Uterus (tissue), 4 donors: Measurements from ENCODE around the gene DNAJC30. TPM values are rescaled to one million over a fixed set of nuclear protein-coding genes. Genes with fewer than 3 reads are reported as not detected.

Source experiments
- DNase-seq, 2 donors: peaks; one replicate each; pipeline ENCODE4 v3.0.0-alpha.2; 2019 to 2020
- H3K27ac ChIP-seq, 2 donors: fragments of 200-600 bp; sonication (generic); 1 replicate in 1 of 2; 2 replicates in 1 of 2; pipeline ENCODE4 v1.5.1; 2016 to 2018
- H3K27me3 ChIP-seq, 2 donors: fragments of 200-600 bp; sonication (generic); one replicate each; pipeline ENCODE4 v1.5.1; 2018 to 2019; ENCODE audit warnings: control low read depth in 1 of 2
- H3K36me3 ChIP-seq, 2 donors: fragments of 200-600 bp; sonication (generic); one replicate each; pipeline ENCODE4 v1.5.1; 2019; ENCODE audit warnings: control low read depth in 1 of 2
- H3K4me1 ChIP-seq, 2 donors: fragments of 200-600 bp; sonication (generic); one replicate each; pipeline ENCODE4 v1.5.1; 2018 to 2019; ENCODE audit warnings: control low read depth in 1 of 2
- H3K4me3 ChIP-seq, 2 donors: fragments of 200-600 bp; sonication (generic); 1 replicate in 1 of 2; 2 replicates in 1 of 2; pipeline ENCODE4 v1.5.1; 2018 to 2019; ENCODE audit warnings: mild to moderate bottlenecking in 1 of 2
- H3K9me3 ChIP-seq, 2 donors: fragments of 200-600 bp; sonication (generic); one replicate each; pipeline ENCODE4 v1.5.1; 2019; ENCODE audit warnings: control low read depth in 1 of 2
- POLR2A ChIP-seq, 2 donors: fragments of 450-650 bp; IDR thresholded peaks; one replicate each; pipeline ENCODE4 v1.6.1; 2016; ENCODE audit warnings: antibody characterized with exemption in 2 of 2, mild to moderate bottlenecking in 1 of 2, moderate library complexity in 1 of 2
- intact Hi-C: fragments of 100-400 bp; cut with DNase I; formaldehyde crosslinking; loops from one replicate; pipeline ENCODE4 v1.15.1; 2023; ENCODE audit warnings: low total_unique reads
- total RNA-seq, 4 donors: library from RNA; depleted of rRNA in 3 of 4; stranded (reverse); fragments of >200 nt in 3 of 4; gene quantifications; one replicate each; pipeline versions ENCODE4 v1.1.0 to v1.2.4, GENCODE V29; 2014 to 2023
- TF ChIP-seq, protein P1 (sequence below), 4 experiments: fragments of 200-600 bp in 2 of 4; fragments of 450-650 bp in 2 of 4; sonication (generic) in 2 of 4; IDR thresholded peaks; one replicate each; pipeline ENCODE4 v1.5.1; 2016 to 2019; ENCODE audit warnings: antibody characterized with exemption in 4 of 4, mild to moderate bottlenecking in 2 of 4, moderate library complexity in 1 of 4
- donor health status: DM: yes; HTN: yes; CAD: no.

DNAJC30 gene
- total RNA-seq, 4 donors from 2014 or later: 0.29 to 14.1 (median 3.3) TPM

DNA sequence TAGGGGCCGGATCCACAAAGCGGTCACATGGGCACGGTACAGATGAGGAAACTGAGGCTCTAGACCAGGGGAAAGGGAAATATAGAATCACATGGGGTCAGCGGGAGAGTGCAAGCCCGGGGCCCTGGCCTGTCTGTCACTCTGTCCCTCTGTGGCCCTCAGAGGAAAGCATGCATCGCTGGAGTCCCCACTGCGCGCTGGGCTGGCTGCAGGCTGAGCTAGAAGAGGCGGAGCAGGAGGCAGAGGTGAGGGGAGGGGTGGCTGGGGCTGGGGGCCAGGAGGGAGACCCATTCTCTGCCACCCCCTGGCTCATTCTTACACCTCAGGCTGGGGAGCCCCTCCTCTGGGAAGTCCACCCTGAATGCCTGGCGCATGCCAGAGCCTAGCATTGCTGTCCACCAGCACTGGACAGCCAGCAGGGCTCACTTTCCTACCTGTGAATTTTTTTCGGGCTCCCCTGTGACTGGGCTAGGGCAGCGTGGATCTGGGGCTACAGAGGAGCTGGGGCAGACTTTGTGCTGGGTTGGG lies 13.3 kb downstream of the DNAJC30 start:
- Histone ChIP-seq H3K27ac (no peak overlapping the region), H3K27me3 (no peaks in the 10 kb centered on the region), H3K4me3 (no peak overlapping the region), H3K36me3 (no peaks in the 10 kb centered on the region), H3K4me1 (peaks cover 0 to 7% of the 10 kb centered on the region in 2 donors), H3K9me3 (no peaks in the 10 kb centered on the region)
- TF ChIP-seq POLR2A (IDR thresholded peaks at IDR 0.05): no peak
- TF ChIP-seq, protein P1, sequence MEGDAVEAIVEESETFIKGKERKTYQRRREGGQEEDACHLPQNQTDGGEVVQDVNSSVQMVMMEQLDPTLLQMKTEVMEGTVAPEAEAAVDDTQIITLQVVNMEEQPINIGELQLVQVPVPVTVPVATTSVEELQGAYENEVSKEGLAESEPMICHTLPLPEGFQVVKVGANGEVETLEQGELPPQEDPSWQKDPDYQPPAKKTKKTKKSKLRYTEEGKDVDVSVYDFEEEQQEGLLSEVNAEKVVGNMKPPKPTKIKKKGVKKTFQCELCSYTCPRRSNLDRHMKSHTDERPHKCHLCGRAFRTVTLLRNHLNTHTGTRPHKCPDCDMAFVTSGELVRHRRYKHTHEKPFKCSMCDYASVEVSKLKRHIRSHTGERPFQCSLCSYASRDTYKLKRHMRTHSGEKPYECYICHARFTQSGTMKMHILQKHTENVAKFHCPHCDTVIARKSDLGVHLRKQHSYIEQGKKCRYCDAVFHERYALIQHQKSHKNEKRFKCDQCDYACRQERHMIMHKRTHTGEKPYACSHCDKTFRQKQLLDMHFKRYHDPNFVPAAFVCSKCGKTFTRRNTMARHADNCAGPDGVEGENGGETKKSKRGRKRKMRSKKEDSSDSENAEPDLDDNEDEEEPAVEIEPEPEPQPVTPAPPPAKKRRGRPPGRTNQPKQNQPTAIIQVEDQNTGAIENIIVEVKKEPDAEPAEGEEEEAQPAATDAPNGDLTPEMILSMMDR (IDR thresholded peaks at IDR 0.05): no peak
- DNase-seq: no peak
- intact Hi-C loops: no loop called here

DNA sequence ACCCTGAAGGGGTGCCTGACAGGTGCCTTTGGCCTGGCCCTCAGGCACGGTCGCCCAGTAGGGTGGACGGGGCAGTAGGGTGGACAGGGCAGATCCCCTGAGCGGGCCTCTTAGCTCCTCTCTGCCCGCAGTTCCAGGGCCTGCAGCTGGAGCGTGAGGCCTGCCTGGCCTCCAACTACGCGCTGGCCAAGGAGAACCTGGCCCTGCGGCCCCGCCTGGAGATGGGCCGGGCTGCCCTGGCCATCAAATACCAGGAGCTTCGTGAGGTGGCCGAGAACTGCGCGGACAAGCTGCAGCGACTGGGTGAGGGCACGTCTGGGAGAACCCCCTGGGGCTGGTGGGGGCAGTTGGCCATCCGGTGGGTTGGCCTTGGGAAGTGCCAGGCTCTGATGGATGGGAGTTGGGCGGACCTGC lies 14.0 kb downstream of the DNAJC30 start:
- Histone ChIP-seq H3K36me3 (no peaks in the 10 kb centered on the region), H3K4me3 (no peak overlapping the region), H3K4me1 (peaks cover 0 to 7% of the 10 kb centered on the region in 2 donors), H3K9me3 (no peaks in the 10 kb centered on the region), H3K27me3 (no peaks in the 10 kb centered on the region), H3K27ac (no peak overlapping the region)
- intact Hi-C loops: no loop called here
- DNase-seq: no peak
- TF ChIP-seq POLR2A (IDR thresholded peaks at IDR 0.05): no peak
- TF ChIP-seq, protein P1 (IDR thresholded peaks at IDR 0.05): no peak

DNA sequence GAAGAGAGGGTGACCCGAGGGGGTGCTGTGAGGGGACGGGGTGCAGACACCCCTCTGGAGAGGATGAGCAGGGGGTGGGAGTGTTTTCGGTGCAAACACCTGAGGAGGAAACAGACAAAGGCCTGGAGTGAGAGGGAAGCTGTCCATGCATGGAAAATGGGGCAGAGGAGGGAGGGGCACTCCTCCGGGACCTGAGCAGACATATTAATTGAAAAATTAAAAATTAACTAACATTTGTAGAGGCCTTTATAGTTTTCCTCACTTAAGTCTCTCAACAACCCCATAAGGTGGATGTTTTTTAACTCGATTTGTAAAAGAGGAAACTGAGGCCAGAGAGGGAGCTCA lies 14.4 kb downstream of the DNAJC30 start:
- no peak for DNase-seq
- no peaks in the 10 kb centered on the region for H3K27me3 ChIP-seq
- intact Hi-C loops: no loop called here
- TF ChIP-seq POLR2A (IDR thresholded peaks at IDR 0.05): no peak
- TF ChIP-seq, protein P1 (IDR thresholded peaks at IDR 0.05): no peak
- peak overlapping the region; percentile 32 to 59 for H3K4me3 ChIP-seq
- H3K27ac ChIP-seq: no peak overlapping the region
- H3K4me1 ChIP-seq: peaks cover 0 to 7% of the 10 kb centered on the region in 2 donors
- H3K36me3 ChIP-seq: no peaks in the 10 kb centered on the region
- H3K9me3 ChIP-seq: no peaks in the 10 kb centered on the region

DNA sequence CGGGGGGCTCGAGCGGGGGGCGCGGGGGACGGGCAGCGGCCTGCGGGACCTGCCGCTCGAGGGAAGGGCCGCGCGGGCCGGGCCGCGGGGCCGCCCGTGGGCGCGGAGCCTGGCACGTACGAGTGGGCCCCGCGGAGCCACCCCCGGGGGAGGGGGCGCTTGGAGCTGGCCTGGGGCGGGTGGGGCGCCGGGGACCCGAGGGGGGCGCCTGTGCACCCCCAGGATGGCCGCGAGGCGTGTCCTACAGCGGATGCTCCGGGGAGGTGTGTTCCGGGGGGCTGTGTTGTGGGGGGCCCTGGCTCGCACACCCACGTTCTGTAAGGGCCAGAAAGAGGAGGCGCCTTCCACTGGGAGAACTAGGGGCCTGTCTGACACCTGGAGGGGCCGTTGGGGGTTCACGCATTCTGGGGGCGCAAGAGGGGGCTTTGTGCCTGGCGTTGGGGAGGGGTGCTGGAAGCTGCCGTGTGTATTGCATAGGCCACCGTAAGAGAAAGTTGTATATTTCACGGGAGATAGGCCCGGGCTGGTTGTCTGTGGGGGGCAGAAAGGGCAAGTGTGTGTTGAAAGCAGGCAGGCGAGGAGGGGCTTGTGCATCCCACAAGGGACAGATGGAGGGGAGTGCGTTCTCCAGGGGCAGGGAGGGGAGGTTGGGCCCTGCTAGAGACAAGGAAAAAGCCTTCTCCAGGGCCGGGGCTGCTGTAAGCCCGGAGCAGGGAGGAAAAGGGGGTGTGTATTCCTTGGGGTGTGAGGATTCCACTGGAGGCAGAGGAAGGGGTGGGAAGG lies 15.0 kb downstream of the DNAJC30 start:
- no peak for TF ChIP-seq POLR2A (IDR thresholded peaks at IDR 0.05)
- TF ChIP-seq, protein P1 (IDR thresholded peaks at IDR 0.05): no peak
- peak in 1 of 2 donors; percentile 27 for DNase-seq
- Histone ChIP-seq H3K4me3 (peak overlapping the region; percentile 32 to 59), H3K36me3 (no peaks in the 10 kb centered on the region), H3K9me3 (no peaks in the 10 kb centered on the region), H3K27ac (peak overlapping the region in 1 of 2 donors; percentile 32), H3K27me3 (no peaks in the 10 kb centered on the region), H3K4me1 (peaks cover 0 to 7% of the 10 kb centered on the region in 2 donors)
- intact Hi-C loops: no loop called here

DNA sequence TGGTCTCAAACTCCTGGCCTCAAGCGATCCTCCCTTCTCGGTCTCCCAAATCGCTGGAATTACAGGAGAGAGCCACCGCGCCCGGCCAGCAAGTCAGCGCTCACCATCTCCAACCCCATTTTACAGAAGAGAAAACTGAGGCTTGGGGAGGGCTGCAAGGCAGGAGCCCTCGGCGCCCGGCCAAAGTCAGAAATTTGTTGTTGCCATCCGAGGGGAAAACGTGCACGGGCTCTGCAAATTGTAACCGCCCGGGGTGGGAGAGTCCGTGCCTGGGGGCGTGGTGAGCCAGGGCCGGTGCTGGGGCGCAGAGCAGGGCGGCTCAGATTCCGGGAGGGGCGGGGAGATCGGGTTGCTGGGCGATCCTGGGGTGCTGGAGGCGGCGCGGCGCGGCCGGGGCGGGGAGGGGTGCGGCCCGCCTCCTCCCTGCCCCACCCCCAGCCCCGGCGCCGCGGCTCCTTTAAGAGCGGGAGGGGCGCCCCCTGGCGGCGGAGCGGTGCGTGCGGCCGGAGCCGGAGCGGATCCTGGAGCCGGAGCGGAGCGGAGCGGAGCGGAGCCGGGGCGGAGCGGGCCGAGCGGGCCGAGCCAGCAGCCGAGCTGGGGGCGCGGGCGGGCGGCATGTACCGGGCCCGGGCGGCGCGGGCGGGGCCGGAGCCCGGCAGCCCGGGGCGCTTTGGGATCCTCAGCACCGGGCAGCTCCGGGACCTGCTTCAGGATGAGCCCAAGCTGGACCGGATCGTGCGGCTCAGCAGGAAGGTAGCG lies 15.7 kb downstream of the DNAJC30 start, which contains the start of gene VPS37D:
Gene VPS37D (plus strand): TSS at position 488 of the 759 bp plus-strand sequence. CDS start 128 bp downstream, at position 616.
- peak; percentile 88 for DNase-seq
- H3K27ac ChIP-seq: peak within 1 kb of the TSS in 1 of 2 donors; percentile 32
- peak within 1 kb of the TSS; percentile 32 to 59 for H3K4me3 ChIP-seq
- no peaks in the 10 kb centered on the region for H3K36me3 ChIP-seq
- peaks cover 0 to 7% of the 10 kb centered on the region in 2 donors for H3K4me1 ChIP-seq
- no peaks in the 10 kb centered on the region for H3K9me3 ChIP-seq
- H3K27me3 ChIP-seq: no peaks in the 10 kb centered on the region
- intact Hi-C loops: no loop called here
- TF ChIP-seq, protein P1 (IDR thresholded peaks at IDR 0.05): peak; percentile 48 to 99 (median 94)
- TF ChIP-seq POLR2A (IDR thresholded peaks at IDR 0.05): peak in 1 of 2 donors; percentile 59
